ENCODE measurements around the gene MED9. TPM values are rescaled to one million over a fixed set of nuclear protein-coding genes. Genes with fewer than 3 reads are reported as not detected.
"Not testable (repeated sequence)": the region's sequence is repeated elsewhere in the genome, so short reads cannot be mapped to it uniquely, and the experiment has no call there.

MED9 gene
- 11.9 and 16.8 TPM in 2 replicates for total RNA-seq

DNA sequence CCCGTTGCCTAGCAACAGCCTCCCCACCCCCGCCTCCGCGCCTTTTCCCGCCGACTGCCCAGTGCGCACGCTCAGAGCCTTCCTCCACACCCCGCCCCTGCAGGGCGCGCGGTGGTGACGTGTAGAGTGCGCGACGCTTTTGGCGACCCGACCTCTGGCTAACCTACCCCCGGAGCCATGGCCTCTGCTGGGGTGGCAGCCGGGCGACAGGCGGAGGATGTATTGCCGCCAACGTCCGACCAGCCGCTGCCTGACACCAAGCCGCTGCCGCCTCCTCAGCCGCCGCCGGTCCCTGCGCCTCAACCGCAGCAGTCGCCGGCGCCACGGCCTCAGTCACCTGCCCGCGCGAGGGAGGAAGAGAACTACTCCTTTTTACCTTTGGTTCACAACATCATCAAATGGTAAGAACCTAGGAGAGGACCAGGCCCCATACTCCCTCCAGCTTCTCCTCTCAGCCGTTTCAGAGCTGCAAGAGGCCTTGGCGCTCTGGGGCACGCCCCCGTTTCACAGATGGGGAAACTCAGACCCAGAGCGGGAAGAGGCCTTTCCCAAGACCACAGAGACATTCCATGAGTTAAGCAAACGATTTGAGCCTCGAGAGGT, at the start of gene MED9:
Gene MED9 (plus strand): TSS at position 136 of the 603 bp plus-strand sequence. CDS start 42 bp downstream, at position 178.
- peak within 1 kb of the TSS; percentile 99 for H3K4me3 ChIP-seq (ENCODE audit: low read depth, low read length)
- no peaks in the 10 kb centered on the region for H3K36me3 ChIP-seq (ENCODE audit: control insufficient read depth, insufficient read depth, low read length)
- TF ChIP-seq, protein P1, sequence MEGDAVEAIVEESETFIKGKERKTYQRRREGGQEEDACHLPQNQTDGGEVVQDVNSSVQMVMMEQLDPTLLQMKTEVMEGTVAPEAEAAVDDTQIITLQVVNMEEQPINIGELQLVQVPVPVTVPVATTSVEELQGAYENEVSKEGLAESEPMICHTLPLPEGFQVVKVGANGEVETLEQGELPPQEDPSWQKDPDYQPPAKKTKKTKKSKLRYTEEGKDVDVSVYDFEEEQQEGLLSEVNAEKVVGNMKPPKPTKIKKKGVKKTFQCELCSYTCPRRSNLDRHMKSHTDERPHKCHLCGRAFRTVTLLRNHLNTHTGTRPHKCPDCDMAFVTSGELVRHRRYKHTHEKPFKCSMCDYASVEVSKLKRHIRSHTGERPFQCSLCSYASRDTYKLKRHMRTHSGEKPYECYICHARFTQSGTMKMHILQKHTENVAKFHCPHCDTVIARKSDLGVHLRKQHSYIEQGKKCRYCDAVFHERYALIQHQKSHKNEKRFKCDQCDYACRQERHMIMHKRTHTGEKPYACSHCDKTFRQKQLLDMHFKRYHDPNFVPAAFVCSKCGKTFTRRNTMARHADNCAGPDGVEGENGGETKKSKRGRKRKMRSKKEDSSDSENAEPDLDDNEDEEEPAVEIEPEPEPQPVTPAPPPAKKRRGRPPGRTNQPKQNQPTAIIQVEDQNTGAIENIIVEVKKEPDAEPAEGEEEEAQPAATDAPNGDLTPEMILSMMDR (IDR thresholded peaks at IDR 0.05; ENCODE audit: insufficient read depth, low read length, poor library complexity, severe bottlenecking), result no peak
- peaks cover 4% of the 10 kb centered on the region for H3K27me3 ChIP-seq (ENCODE audit: control insufficient read depth, insufficient read depth, low read length)
- DNase-seq (ENCODE audit: low read depth), result peak; percentile 31

GRCh38 chr17:17429222-17429621, 47.6 kb upstream of the MED9 start:
- no peak for DNase-seq (ENCODE audit: low read depth)
- TF ChIP-seq, protein P1 (IDR thresholded peaks at IDR 0.05; ENCODE audit: insufficient read depth, low read length, poor library complexity, severe bottlenecking), result no peak
- no peaks in the 10 kb centered on the region for H3K27me3 ChIP-seq (ENCODE audit: control insufficient read depth, insufficient read depth, low read length)
- H3K4me3 ChIP-seq (ENCODE audit: low read depth, low read length), result no peak overlapping the region
- H3K36me3 ChIP-seq (ENCODE audit: control insufficient read depth, insufficient read depth, low read length), result no peaks in the 10 kb centered on the region

- not testable (repeated sequence) for DNase-seq (ENCODE audit: low read depth); H3K4me3 ChIP-seq (ENCODE audit: low read depth, low read length); H3K27me3 ChIP-seq (ENCODE audit: control insufficient read depth, insufficient read depth, low read length); H3K36me3 ChIP-seq (ENCODE audit: control insufficient read depth, insufficient read depth, low read length)
These were observed 45.9 kb upstream of the MED9 start for GRCh38 chr17:17430924-17431323.

GRCh38 chr17:17431605-17432004, 45.2 kb upstream of the MED9 start:
- no peaks in the 10 kb centered on the region for H3K36me3 ChIP-seq (ENCODE audit: control insufficient read depth, insufficient read depth, low read length)
- no peaks in the 10 kb centered on the region for H3K27me3 ChIP-seq (ENCODE audit: control insufficient read depth, insufficient read depth, low read length)
- TF ChIP-seq, protein P1 (IDR thresholded peaks at IDR 0.05; ENCODE audit: insufficient read depth, low read length, poor library complexity, severe bottlenecking), result no peak
- no peak for DNase-seq (ENCODE audit: low read depth)
- H3K4me3 ChIP-seq (ENCODE audit: low read depth, low read length), result no peak overlapping the region

DNA sequence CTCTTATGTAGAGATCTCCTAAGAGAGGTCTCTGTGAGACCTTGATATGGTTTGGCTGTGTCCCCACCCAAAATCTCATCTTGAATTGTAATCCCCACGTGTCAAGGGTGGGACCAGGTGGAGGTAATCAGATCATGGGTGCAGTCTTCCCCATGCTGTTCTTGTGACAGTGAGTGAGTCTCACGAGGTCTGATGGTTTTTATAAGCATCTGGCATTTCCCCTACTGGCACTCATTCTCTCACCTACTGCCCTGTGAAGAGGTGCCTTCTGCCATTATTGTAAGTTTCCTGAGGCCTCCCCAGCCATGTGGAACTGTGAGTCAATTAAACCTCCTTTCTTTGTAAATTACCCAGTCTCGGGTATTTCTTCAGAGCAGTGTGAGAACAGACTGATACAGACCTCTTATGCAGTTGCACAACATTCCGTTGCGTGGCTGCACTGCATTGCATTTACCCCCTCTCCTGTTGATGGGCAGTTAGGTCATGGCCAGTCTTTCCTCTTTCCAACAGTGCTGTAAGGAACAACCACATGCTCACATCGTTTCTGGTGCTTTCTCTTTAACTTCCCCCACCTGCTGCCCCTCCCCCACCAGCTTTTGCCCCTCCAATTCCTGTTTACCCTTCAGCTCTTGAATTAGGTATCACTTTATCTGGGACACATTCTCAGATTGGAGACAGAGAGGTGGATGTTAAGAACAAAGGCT, 43.6 kb upstream of the MED9 start:
- no peak for DNase-seq (ENCODE audit: low read depth)
- Histone ChIP-seq H3K27me3 (ENCODE audit: control insufficient read depth, insufficient read depth, low read length) (no peaks in the 10 kb centered on the region), H3K4me3 (ENCODE audit: low read depth, low read length) (no peak overlapping the region), H3K36me3 (ENCODE audit: control insufficient read depth, insufficient read depth, low read length) (no peaks in the 10 kb centered on the region)
- TF ChIP-seq, protein P1 (IDR thresholded peaks at IDR 0.05; ENCODE audit: insufficient read depth, low read length, poor library complexity, severe bottlenecking), result no peak

DNA sequence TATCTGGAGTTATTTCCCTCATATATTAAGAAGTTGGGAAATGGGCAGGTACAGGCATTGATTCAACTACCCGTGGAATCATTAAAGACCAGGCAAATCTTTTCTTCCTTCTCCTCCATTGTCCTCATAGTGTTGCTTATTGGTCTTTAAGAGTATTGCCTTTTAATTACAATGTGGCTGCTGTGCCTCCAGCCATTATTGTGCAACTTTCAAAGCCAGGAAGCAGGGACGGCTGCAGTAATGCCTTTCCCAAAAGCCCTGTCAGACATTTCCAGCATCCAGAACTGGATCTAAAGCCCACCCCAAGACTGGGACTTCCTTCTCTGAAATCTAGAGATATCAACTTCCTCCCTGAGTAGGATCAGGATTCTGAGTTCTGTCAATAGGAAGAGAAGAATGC, 42.3 kb upstream of the MED9 start:
- H3K36me3 ChIP-seq (ENCODE audit: control insufficient read depth, insufficient read depth, low read length), result no peaks in the 10 kb centered on the region
- TF ChIP-seq, protein P1 (IDR thresholded peaks at IDR 0.05; ENCODE audit: insufficient read depth, low read length, poor library complexity, severe bottlenecking), result no peak
- no peak overlapping the region for H3K4me3 ChIP-seq (ENCODE audit: low read depth, low read length)
- H3K27me3 ChIP-seq (ENCODE audit: control insufficient read depth, insufficient read depth, low read length), result no peaks in the 10 kb centered on the region
- DNase-seq (ENCODE audit: low read depth), result no peak

Data from kidney epithelial cell (primary cell).